ENCODE data around the gene USH2A. TPM values are rescaled to one million over a fixed set of nuclear protein-coding genes. Genes with fewer than 3 reads are reported as not detected.

USH2A gene
- total and polyA plus RNA-seq, 5 donors from 2014 or later = not detected

- H3K36me3 ChIP-seq (ENCODE audit: control insufficient read depth, insufficient read depth, low read length) = no peaks in the 10 kb centered on the region
- H3K9me3 ChIP-seq (ENCODE audit: control insufficient read depth in 2 of 2, low read length in 2 of 2) = peaks cover 1 to 2% of the 10 kb centered on the region in 2 experiments
- no peaks in the 10 kb centered on the region for H3K4me1 ChIP-seq (ENCODE audit: control insufficient read depth, insufficient read depth, low read length, poor library complexity, severe bottlenecking)
- no peak overlapping the region for H3K4me3 ChIP-seq (ENCODE audit: low read depth, low read length)
- Mint-ChIP-seq H3K9me3 (peaks cover 0 to 30% (median 6%) of the 10 kb centered on the region in 7 donors), H3K36me3 (no peaks in the 10 kb centered on the region), H3K4me1 (no peaks in the 10 kb centered on the region), H3K4me3 (no peak overlapping the region), H3K27ac (no peak overlapping the region), H3K27me3 (no peaks in the 10 kb centered on the region)
- DNase-seq (no peak), ATAC-seq (ENCODE audit: low read depth in 2 of 2) (no peak)
- no peak overlapping the region for H3K27ac ChIP-seq (ENCODE audit: insufficient read depth, low read length, poor library complexity, severe bottlenecking)
- H3K27me3 ChIP-seq (ENCODE audit: control insufficient read depth, insufficient read depth, low read length) = no peaks in the 10 kb centered on the region
Observed at GRCh38 chr1:216055004-216055403, 368.2 kb downstream of the USH2A start.

- H3K27ac ChIP-seq (ENCODE audit: insufficient read depth, low read length, poor library complexity, severe bottlenecking) = no peak overlapping the region
- H3K36me3 ChIP-seq (ENCODE audit: control insufficient read depth, insufficient read depth, low read length) = no peaks in the 10 kb centered on the region
- Mint-ChIP-seq H3K4me3 (no peak overlapping the region), H3K4me1 (no peaks in the 10 kb centered on the region), H3K36me3 (no peaks in the 10 kb centered on the region), H3K27me3 (no peaks in the 10 kb centered on the region), H3K9me3 (peaks cover 2 to 32% (median 6%) of the 10 kb centered on the region in 7 donors), H3K27ac (no peak overlapping the region)
- H3K4me3 ChIP-seq (ENCODE audit: low read depth, low read length) = no peak overlapping the region
- no peaks in the 10 kb centered on the region for H3K27me3 ChIP-seq (ENCODE audit: control insufficient read depth, insufficient read depth, low read length)
- H3K4me1 ChIP-seq (ENCODE audit: control insufficient read depth, insufficient read depth, low read length, poor library complexity, severe bottlenecking) = no peaks in the 10 kb centered on the region
- no peak for DNase-seq
- H3K9me3 ChIP-seq (ENCODE audit: control insufficient read depth in 2 of 2, low read length in 2 of 2) = peaks cover 2 to 5% of the 10 kb centered on the region in 2 experiments
- no peak for ATAC-seq (ENCODE audit: low read depth in 2 of 2)
Observed at GRCh38 chr1:216054600-216054999, 368.6 kb downstream of the USH2A start.

- Histone ChIP-seq H3K36me3 (ENCODE audit: control insufficient read depth, insufficient read depth, low read length) (no peaks in the 10 kb centered on the region), H3K4me1 (ENCODE audit: control insufficient read depth, insufficient read depth, low read length, poor library complexity, severe bottlenecking) (no peaks in the 10 kb centered on the region), H3K27ac (ENCODE audit: insufficient read depth, low read length, poor library complexity, severe bottlenecking) (no peak overlapping the region), H3K27me3 (ENCODE audit: control insufficient read depth, insufficient read depth, low read length) (no peaks in the 10 kb centered on the region), H3K4me3 (ENCODE audit: low read depth, low read length) (no peak overlapping the region), H3K9me3 (ENCODE audit: control insufficient read depth in 2 of 2, low read length in 2 of 2) (peaks cover 2 to 6% of the 10 kb centered on the region in 2 experiments)
- Mint-ChIP-seq H3K36me3 (no peaks in the 10 kb centered on the region), H3K4me3 (no peak overlapping the region), H3K9me3 (peaks cover 2 to 40% (median 12%) of the 10 kb centered on the region in 7 donors), H3K27me3 (no peaks in the 10 kb centered on the region), H3K4me1 (no peaks in the 10 kb centered on the region), H3K27ac (no peak overlapping the region)
- no peak for DNase-seq
- no peak for ATAC-seq (ENCODE audit: low read depth in 2 of 2)
Observed at GRCh38 chr1:216051071-216051470, 372.2 kb downstream of the USH2A start.

GRCh38 chr1:216049741-216050430, 373.4 kb downstream of the USH2A start:
- Mint-ChIP-seq H3K4me3 (no peak overlapping the region), H3K27me3 (no peaks in the 10 kb centered on the region), H3K36me3 (no peaks in the 10 kb centered on the region), H3K9me3 (peaks cover 2 to 35% (median 11%) of the 10 kb centered on the region in 7 donors), H3K4me1 (no peaks in the 10 kb centered on the region), H3K27ac (no peak overlapping the region)
- no peaks in the 10 kb centered on the region for H3K27me3 ChIP-seq (ENCODE audit: control insufficient read depth, insufficient read depth, low read length)
- no peaks in the 10 kb centered on the region for H3K36me3 ChIP-seq (ENCODE audit: control insufficient read depth, insufficient read depth, low read length)
- DNase-seq (no peak), ATAC-seq (ENCODE audit: low read depth in 2 of 2) (no peak)
- no peaks in the 10 kb centered on the region for H3K4me1 ChIP-seq (ENCODE audit: control insufficient read depth, insufficient read depth, low read length, poor library complexity, severe bottlenecking)
- H3K4me3 ChIP-seq (ENCODE audit: low read depth, low read length) = no peak overlapping the region
- H3K27ac ChIP-seq (ENCODE audit: insufficient read depth, low read length, poor library complexity, severe bottlenecking) = no peak overlapping the region
- peaks cover 2 to 6% of the 10 kb centered on the region in 2 experiments for H3K9me3 ChIP-seq (ENCODE audit: control insufficient read depth in 2 of 2, low read length in 2 of 2)

- Histone ChIP-seq H3K27ac (ENCODE audit: insufficient read depth, low read length, poor library complexity, severe bottlenecking) (no peak overlapping the region), H3K4me3 (ENCODE audit: low read depth, low read length) (no peak overlapping the region), H3K4me1 (ENCODE audit: control insufficient read depth, insufficient read depth, low read length, poor library complexity, severe bottlenecking) (no peaks in the 10 kb centered on the region), H3K36me3 (ENCODE audit: control insufficient read depth, insufficient read depth, low read length) (no peaks in the 10 kb centered on the region), H3K27me3 (ENCODE audit: control insufficient read depth, insufficient read depth, low read length) (no peaks in the 10 kb centered on the region), H3K9me3 (ENCODE audit: control insufficient read depth in 2 of 2, low read length in 2 of 2) (peaks cover 0 to 6% of the 10 kb centered on the region in 2 experiments)
- no peaks in the 10 kb centered on the region for H3K4me1 Mint-ChIP-seq
- H3K27ac Mint-ChIP-seq = no peak overlapping the region
- DNase-seq (no peak), ATAC-seq (ENCODE audit: low read depth in 2 of 2) (no peak)
- no peak overlapping the region for H3K4me3 Mint-ChIP-seq
- no peaks in the 10 kb centered on the region for H3K27me3 Mint-ChIP-seq
- H3K36me3 Mint-ChIP-seq = no peaks in the 10 kb centered on the region
- peaks cover 4 to 39% (median 12%) of the 10 kb centered on the region in 7 donors for H3K9me3 Mint-ChIP-seq
Observed at GRCh38 chr1:216047811-216048572, 375.3 kb downstream of the USH2A start.

GRCh38 chr1:216046336-216046735, 376.9 kb downstream of the USH2A start:
- no peaks in the 10 kb centered on the region for H3K36me3 ChIP-seq (ENCODE audit: control insufficient read depth, insufficient read depth, low read length)
- no peak overlapping the region for H3K27ac ChIP-seq (ENCODE audit: insufficient read depth, low read length, poor library complexity, severe bottlenecking)
- H3K4me3 ChIP-seq (ENCODE audit: low read depth, low read length) = no peak overlapping the region
- H3K27me3 ChIP-seq (ENCODE audit: control insufficient read depth, insufficient read depth, low read length) = no peaks in the 10 kb centered on the region
- no peaks in the 10 kb centered on the region for H3K36me3 Mint-ChIP-seq
- DNase-seq (no peak), ATAC-seq (ENCODE audit: low read depth in 2 of 2) (no peak)
- no peak overlapping the region for H3K27ac Mint-ChIP-seq
- H3K27me3 Mint-ChIP-seq = no peaks in the 10 kb centered on the region
- H3K9me3 Mint-ChIP-seq = peaks cover 4 to 30% (median 13%) of the 10 kb centered on the region in 7 donors
- H3K4me1 ChIP-seq (ENCODE audit: control insufficient read depth, insufficient read depth, low read length, poor library complexity, severe bottlenecking) = no peaks in the 10 kb centered on the region
- H3K4me1 Mint-ChIP-seq = no peaks in the 10 kb centered on the region
- no peak overlapping the region for H3K4me3 Mint-ChIP-seq
- peaks cover 0 to 6% of the 10 kb centered on the region in 2 experiments for H3K9me3 ChIP-seq (ENCODE audit: control insufficient read depth in 2 of 2, low read length in 2 of 2)

GRCh38 chr1:216045400-216045799, 377.8 kb downstream of the USH2A start:
- Mint-ChIP-seq H3K4me3 (no peak overlapping the region), H3K27me3 (no peaks in the 10 kb centered on the region), H3K9me3 (peaks cover 4 to 25% (median 13%) of the 10 kb centered on the region in 7 donors), H3K4me1 (no peaks in the 10 kb centered on the region), H3K27ac (no peak overlapping the region), H3K36me3 (no peaks in the 10 kb centered on the region)
- DNase-seq (no peak), ATAC-seq (ENCODE audit: low read depth in 2 of 2) (no peak)
- H3K4me3 ChIP-seq (ENCODE audit: low read depth, low read length) = no peak overlapping the region
- no peaks in the 10 kb centered on the region for H3K4me1 ChIP-seq (ENCODE audit: control insufficient read depth, insufficient read depth, low read length, poor library complexity, severe bottlenecking)
- no peaks in the 10 kb centered on the region for H3K27me3 ChIP-seq (ENCODE audit: control insufficient read depth, insufficient read depth, low read length)
- H3K36me3 ChIP-seq (ENCODE audit: control insufficient read depth, insufficient read depth, low read length) = no peaks in the 10 kb centered on the region
- no peak overlapping the region for H3K27ac ChIP-seq (ENCODE audit: insufficient read depth, low read length, poor library complexity, severe bottlenecking)
- H3K9me3 ChIP-seq (ENCODE audit: control insufficient read depth in 2 of 2, low read length in 2 of 2) = peaks cover 0 to 6% of the 10 kb centered on the region in 2 experiments

All from CD4-positive, CD25-positive, alpha-beta regulatory T cell (primary cell).